HG03135 (cell line): ENCODE measurements around the gene P2RY8.
"Not testable (repeated sequence)": the region's sequence is repeated elsewhere in the genome, so short reads cannot be mapped to it uniquely, and the experiment has no call there.

Experiments used
- ATAC-seq: cut with Tn5 transposase; IDR thresholded peaks from one replicate; pipeline ENCODE4 v1.9.1; 2021; ENCODE audit warnings: mild to moderate bottlenecking, moderate library complexity; ENCODE audit not compliant: unreplicated experiment

The P2RY8 gene

DNA sequence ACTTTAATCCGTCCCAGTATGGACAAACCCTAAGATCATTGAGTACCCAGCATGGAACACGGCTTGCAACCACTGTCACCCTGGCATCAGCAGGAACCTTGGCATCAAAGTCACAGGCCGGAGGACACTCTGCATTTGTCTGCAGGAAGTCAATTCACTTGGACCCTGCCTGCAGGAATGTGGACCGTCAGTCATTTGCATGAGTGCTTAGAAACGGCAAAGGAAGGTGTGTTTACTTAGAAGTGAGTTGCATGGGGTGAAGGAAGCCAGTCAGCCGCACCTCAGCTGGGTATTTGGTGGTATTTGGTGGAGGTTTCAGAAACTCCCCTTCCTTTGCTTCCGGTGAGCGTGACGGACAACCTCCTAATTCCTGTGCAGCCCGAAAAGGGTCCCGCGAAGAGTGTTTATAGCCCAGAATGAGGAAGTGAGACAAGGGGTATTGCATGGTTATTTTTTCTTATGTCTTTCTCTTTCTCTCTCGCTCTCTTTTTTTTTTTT is 15.5 kb downstream of the P2RY8 start:
- ATAC-seq: peak; percentile 89

DNA sequence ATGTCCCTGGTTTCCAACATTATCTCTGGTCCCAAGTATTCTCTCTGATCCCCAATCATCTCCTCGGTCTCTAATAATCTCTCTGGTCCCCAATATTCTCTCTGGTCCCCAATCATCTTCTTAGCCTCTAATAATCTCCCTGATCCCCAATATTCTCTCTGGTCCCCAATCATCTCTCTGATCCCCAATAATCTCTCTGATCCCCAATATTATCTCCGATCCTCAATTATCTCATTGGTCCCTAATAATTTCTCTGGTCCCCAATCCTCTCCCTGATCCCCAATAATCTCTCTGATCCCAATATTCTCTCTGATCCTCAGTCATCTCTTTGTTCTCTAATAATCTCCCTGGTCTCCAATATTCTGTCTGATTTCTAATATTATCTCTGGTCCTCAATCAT is 16.6 kb downstream of the P2RY8 start:
- no peak for ATAC-seq

- no peak for ATAC-seq
Observed at GRCh38 chrX:1519022-1519497, 17.9 kb downstream of the P2RY8 start.

DNA sequence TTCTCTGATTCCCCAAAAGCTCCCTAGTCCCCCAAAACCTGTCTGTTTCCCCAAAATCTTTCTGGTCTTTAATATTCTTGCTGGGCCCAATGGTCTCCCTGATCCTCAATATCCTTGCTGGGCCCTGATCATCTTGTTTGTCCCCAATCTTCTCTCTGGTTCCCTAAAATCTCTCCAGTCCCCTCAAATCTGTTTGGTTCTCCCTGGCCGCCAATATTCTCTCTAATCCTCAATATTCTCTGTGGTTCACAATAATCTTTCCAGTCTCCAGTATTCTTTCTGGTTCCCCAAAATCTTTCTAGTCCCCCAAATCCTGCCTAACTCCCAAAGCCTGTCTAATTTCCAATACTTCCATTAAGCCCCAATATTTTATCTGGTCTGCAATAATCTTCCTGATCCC is 18.5 kb downstream of the P2RY8 start:
- no peak for ATAC-seq

DNA sequence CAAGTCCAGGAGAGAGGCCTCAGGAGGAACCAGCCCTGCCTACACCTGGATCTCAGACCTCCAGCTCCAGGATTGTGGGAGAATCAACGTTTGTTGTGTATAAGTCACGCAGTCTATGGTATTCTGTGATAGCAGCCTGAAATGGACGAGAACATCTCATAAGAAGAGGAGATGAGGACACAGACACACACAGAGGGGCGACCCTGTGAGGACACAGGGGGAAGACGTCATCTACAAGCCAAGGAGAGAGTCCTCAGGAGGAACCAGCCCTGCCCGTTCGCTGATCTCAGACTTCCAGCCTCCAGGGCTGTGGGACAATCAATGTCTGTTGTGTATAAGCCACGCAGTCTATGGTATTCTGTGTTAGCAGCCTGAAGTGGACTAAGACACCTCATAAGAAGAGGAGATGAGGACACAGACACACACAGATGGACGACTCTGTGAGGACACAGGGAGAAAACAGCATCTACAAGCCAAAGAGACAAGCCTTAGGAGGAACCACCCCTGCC is 20.3 kb downstream of the P2RY8 start:
- ATAC-seq: no peak

- ATAC-seq: no peak
Observed at GRCh38 chrX:1511829-1512228, 25.2 kb downstream of the P2RY8 start.

DNA sequence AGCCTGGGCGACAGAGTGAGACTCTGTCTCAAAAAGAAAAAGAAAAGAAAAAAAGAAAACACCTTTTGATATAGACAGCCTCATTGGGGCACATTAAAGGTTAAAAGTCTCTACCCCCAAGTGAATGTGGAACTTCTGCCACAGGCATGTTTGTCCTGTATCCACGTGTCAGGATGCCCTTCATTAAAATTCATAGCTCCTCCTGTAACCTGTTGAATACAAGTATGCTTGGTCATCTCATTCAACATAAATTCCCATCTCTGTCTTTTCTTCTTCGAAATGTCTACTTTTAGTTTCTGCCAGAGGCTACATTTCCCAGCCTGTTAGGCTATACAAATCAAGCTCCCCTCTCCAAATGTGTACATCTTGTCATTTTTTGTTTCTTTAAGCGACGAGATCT is 25.8 kb downstream of the P2RY8 start:
- ATAC-seq: no peak

- ATAC-seq: peak; percentile 48
Observed at GRCh38 chrX:1507511-1508463, 29.2 kb downstream of the P2RY8 start.

DNA sequence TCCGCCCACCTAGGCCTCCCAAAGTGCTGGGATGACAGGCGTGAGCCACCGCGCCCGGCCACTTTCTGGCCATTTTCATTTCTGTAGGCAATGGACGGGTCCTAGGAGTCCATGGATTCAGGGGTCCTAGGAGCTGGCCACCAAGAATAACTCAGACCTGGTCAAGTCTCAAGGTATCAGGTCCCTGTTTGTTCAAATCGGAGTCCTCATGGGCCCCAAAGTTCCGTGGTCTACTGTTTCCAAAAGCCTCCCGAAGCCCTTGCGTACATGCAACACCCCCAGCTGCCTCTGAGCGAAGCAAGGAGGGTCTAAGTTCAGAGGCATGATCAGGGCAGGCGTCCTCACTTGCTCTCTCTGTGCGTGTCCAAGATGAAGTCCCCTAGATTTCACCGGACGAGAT is 30.1 kb downstream of the P2RY8 start:
- no peak for ATAC-seq

DNA sequence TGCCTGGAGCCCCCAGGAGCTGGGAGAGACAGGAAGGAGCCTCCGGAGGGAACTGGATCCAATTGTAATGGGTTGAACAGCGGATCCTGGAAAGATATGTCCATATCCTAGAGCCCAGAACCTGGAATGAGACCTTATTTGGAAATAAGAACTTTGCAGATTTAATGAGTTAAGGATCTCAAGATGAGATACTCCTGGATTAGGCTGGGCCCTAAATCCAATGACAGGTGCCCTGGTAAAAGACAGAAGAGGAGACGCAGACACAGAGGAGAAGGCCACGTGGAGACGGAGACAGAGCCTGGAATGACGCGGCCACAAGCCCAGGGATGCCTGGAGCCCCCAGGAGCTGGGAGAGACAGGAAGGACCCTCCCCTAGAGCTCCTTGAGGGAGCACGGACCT is 34.1 kb downstream of the P2RY8 start:
- ATAC-seq: no peak

GRCh38 chrX:1502241-1502640 is 34.7 kb downstream of the P2RY8 start:
- peak; percentile 54 for ATAC-seq

GRCh38 chrX:1500701-1501624 is 36.0 kb downstream of the P2RY8 start:
- peak; percentile 73 for ATAC-seq

- no peak for ATAC-seq
Observed at GRCh38 chrX:1496076-1496475, 40.9 kb downstream of the P2RY8 start.

GRCh38 chrX:1493877-1494510 is 43.0 kb downstream of the P2RY8 start:
- peak; percentile 43 for ATAC-seq

- ATAC-seq: peak; percentile 7
Observed at GRCh38 chrX:1493412-1493811, 43.6 kb downstream of the P2RY8 start.

GRCh38 chrX:1492421-1493012 is 44.5 kb downstream of the P2RY8 start:
- no peak for ATAC-seq

DNA sequence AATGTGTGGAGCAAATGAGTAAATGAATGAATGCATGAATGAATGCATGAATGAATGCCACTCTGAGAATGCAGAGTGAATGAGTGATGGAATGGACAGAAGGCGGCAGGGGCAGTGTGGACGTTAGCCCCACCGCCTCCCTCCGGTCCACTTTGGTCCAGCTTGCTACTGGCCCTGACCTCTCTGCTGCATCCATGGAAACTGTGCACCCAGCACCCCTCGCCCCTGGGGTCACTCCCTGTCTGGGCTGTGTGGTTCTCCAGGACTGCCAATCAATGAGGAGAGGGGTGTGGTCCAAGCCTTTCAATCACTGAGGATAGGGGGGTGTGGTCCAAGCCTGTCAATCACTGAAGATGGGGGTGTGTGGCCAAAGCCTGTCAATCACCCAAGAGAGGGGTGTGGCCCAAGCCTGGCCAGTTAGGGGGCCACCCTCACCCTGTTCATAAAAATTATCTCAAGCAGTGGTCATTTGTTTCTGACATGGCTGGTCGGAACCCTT is 45.1 kb downstream of the P2RY8 start:
- peak; percentile 75 for ATAC-seq

GRCh38 chrX:1491248-1491647 is 45.7 kb downstream of the P2RY8 start:
- not testable (repeated sequence) for ATAC-seq

GRCh38 chrX:1490723-1491122 is 46.3 kb downstream of the P2RY8 start:
- ATAC-seq: not testable (repeated sequence)

- ATAC-seq: not testable (repeated sequence)
Observed at GRCh38 chrX:1489354-1489753, 47.6 kb downstream of the P2RY8 start.
